ENCODE measurements around the gene GMPR2. TPM values are rescaled to one million over a fixed set of nuclear protein-coding genes. Genes with fewer than 3 reads are reported as not detected.
A peak's percentile ranks its signal among the peaks of the same experiment; 100 is the strongest.

GMPR2 gene
- total RNA-seq, 1 donor from 2014 or later, result 98.4 TPM

DNA sequence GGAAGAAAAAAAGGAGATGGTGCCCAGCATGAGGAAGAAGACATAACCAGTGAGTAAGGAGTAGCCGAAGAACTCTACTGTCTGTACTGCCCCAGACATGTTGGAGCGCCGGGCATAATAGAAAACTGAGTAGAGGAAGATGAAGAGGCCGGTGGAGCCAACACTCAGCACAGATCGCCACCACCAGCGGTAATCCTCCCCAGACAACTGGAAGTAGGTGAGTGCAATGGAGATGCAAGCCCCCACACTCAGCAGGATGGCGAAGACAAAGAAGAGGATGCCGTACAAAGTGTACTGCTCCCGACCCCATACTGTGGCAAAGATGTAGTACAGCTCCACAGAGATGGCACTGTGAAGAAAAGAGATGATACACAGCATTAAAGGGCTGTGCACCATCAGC, 43.3 kb upstream of the GMPR2 start:
- Histone ChIP-seq H3K4me2 (peak overlapping the region; percentile 87), H4K20me1 (ENCODE audit: low read depth) (peaks cover 12% of the 10 kb centered on the region), H2AFZ (replicated peaks) (peak overlapping the region; percentile 4), H3K9me3 (ENCODE audit: low read depth) (no peaks in the 10 kb centered on the region), H3K27ac (no peak overlapping the region), H3K4me1 (peaks cover 6% of the 10 kb centered on the region), H3K27me3 (no peaks in the 10 kb centered on the region), H3K9ac (no peak overlapping the region), H3K4me3 (peak overlapping the region; percentile 65), H3F3A (ENCODE audit: low read depth) (peaks cover 21% of the 10 kb centered on the region), H3K36me3 (no peaks in the 10 kb centered on the region), H3K79me2 (ENCODE audit: low read depth) (peaks cover 17% of the 10 kb centered on the region)
- Mint-ChIP-seq H3K27ac (peak overlapping the region; percentile 76), H3K4me3 (peak overlapping the region; percentile 88), H3K27me3 (ENCODE audit: insufficient read depth, low read depth) (peaks cover 2% of the 10 kb centered on the region), H3K36me3 (peaks cover 23% of the 10 kb centered on the region), H3K4me1 (peaks cover 25% of the 10 kb centered on the region), H3K9me3 (no peaks in the 10 kb centered on the region)
- TF ChIP-seq EZH2phosphoT487 (IDR thresholded peaks at IDR 0.05) (no peak), EZH2 (IDR thresholded peaks at IDR 0.05) (no peak)
- TF ChIP-seq, protein P1, sequence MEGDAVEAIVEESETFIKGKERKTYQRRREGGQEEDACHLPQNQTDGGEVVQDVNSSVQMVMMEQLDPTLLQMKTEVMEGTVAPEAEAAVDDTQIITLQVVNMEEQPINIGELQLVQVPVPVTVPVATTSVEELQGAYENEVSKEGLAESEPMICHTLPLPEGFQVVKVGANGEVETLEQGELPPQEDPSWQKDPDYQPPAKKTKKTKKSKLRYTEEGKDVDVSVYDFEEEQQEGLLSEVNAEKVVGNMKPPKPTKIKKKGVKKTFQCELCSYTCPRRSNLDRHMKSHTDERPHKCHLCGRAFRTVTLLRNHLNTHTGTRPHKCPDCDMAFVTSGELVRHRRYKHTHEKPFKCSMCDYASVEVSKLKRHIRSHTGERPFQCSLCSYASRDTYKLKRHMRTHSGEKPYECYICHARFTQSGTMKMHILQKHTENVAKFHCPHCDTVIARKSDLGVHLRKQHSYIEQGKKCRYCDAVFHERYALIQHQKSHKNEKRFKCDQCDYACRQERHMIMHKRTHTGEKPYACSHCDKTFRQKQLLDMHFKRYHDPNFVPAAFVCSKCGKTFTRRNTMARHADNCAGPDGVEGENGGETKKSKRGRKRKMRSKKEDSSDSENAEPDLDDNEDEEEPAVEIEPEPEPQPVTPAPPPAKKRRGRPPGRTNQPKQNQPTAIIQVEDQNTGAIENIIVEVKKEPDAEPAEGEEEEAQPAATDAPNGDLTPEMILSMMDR (IDR thresholded peaks at IDR 0.05), result no peak
- DNase-seq (ENCODE audit: low spot score), result no peak

DNA sequence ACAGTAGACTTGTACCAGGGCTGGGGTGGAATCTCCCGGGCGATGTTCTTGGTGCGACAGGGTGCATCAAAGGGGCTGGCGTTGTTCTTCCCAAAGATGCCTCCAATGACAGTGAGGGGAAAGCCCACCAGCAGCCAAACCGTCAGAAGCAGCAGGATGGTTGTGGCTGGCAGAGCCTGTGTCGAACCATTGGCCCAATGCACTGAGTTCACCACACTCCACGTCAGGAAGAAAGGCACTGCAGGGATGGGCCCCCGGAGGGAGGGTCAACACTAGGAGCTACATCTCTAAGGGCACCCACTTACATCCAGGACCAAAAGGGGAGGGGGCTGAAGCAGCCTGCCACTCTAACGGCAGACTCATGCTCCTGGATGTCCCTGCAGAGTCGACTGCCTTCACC, 42.3 kb upstream of the GMPR2 start:
- H3K9me3 Mint-ChIP-seq, result no peaks in the 10 kb centered on the region
- H3K27ac ChIP-seq, result no peak overlapping the region
- no peak overlapping the region for H3K9ac ChIP-seq
- H3K4me1 ChIP-seq, result peaks cover 6% of the 10 kb centered on the region
- H3K4me3 Mint-ChIP-seq, result no peak overlapping the region
- peaks cover 31% of the 10 kb centered on the region for H3F3A ChIP-seq (ENCODE audit: low read depth)
- H3K9me3 ChIP-seq (ENCODE audit: low read depth), result no peaks in the 10 kb centered on the region
- peaks cover 19% of the 10 kb centered on the region for H3K36me3 Mint-ChIP-seq
- H3K27me3 Mint-ChIP-seq (ENCODE audit: insufficient read depth, low read depth), result peaks cover 3% of the 10 kb centered on the region
- peaks cover 23% of the 10 kb centered on the region for H3K79me2 ChIP-seq (ENCODE audit: low read depth)
- peaks cover 30% of the 10 kb centered on the region for H3K4me1 Mint-ChIP-seq
- H4K20me1 ChIP-seq (ENCODE audit: low read depth), result peaks cover 12% of the 10 kb centered on the region
- TF ChIP-seq EZH2phosphoT487 (IDR thresholded peaks at IDR 0.05), result no peak
- no peak for TF ChIP-seq EZH2 (IDR thresholded peaks at IDR 0.05)
- TF ChIP-seq, protein P1 (IDR thresholded peaks at IDR 0.05), result no peak
- no peaks in the 10 kb centered on the region for H3K27me3 ChIP-seq
- H3K4me2 ChIP-seq, result no peak overlapping the region
- H3K4me3 ChIP-seq, result no peak overlapping the region
- no peak for DNase-seq (ENCODE audit: low spot score)
- no peak overlapping the region for H3K27ac Mint-ChIP-seq
- no peaks in the 10 kb centered on the region for H3K36me3 ChIP-seq
- no peak overlapping the region for H2AFZ ChIP-seq (replicated peaks)

DNA sequence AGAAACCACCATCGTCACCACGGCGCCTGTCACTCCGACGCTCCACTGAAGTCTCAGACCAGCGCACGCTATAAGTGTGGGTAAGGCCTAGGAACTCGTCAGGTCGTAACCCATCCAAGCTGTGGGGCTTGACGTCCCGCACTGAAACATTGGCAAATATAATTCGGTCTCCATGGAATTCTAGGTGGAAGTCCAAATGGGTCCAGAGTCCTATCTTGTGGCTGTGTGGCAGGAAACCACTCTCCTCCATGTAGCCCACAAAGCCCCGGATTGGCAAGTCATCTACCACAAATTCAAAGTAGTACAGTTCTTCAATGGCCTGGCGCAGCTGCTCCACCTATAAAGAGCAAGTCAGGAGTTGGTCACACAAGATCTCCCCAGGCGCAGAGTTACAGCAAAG, 39.8 kb upstream of the GMPR2 start:
- Mint-ChIP-seq H3K36me3 (peaks cover 21% of the 10 kb centered on the region), H3K9me3 (no peaks in the 10 kb centered on the region), H3K4me3 (peak overlapping the region; percentile 43), H3K4me1 (peaks cover 31% of the 10 kb centered on the region), H3K27me3 (ENCODE audit: insufficient read depth, low read depth) (peaks cover 8% of the 10 kb centered on the region), H3K27ac (no peak overlapping the region)
- no peak overlapping the region for H3K27ac ChIP-seq
- H4K20me1 ChIP-seq (ENCODE audit: low read depth), result peaks cover 3% of the 10 kb centered on the region
- peaks cover 6% of the 10 kb centered on the region for H3K4me1 ChIP-seq
- no peaks in the 10 kb centered on the region for H3K27me3 ChIP-seq
- H3K36me3 ChIP-seq, result no peaks in the 10 kb centered on the region
- no peaks in the 10 kb centered on the region for H3K9me3 ChIP-seq (ENCODE audit: low read depth)
- no peak overlapping the region for H2AFZ ChIP-seq (replicated peaks)
- peaks cover 15% of the 10 kb centered on the region for H3K79me2 ChIP-seq (ENCODE audit: low read depth)
- H3K4me2 ChIP-seq, result no peak overlapping the region
- DNase-seq (ENCODE audit: low spot score), result no peak
- peaks cover 43% of the 10 kb centered on the region for H3F3A ChIP-seq (ENCODE audit: low read depth)
- H3K4me3 ChIP-seq, result no peak overlapping the region
- TF ChIP-seq EZH2phosphoT487 (IDR thresholded peaks at IDR 0.05) (no peak), EZH2 (IDR thresholded peaks at IDR 0.05) (no peak)
- TF ChIP-seq, protein P1 (IDR thresholded peaks at IDR 0.05), result no peak
- no peak overlapping the region for H3K9ac ChIP-seq
